HS-5 (cell line): ENCODE measurements around the gene SPATA2.

Experiments
- DNase-seq: peaks from one replicate; pipeline ENCODE4 v3.0.0-alpha.2; 2012; ENCODE audit warnings: low read depth

Gene SPATA2

GRCh38 chr20:49935746-49936152 lies 20.4 kb upstream of the SPATA2 start:
- DNase-seq = no peak

DNA sequence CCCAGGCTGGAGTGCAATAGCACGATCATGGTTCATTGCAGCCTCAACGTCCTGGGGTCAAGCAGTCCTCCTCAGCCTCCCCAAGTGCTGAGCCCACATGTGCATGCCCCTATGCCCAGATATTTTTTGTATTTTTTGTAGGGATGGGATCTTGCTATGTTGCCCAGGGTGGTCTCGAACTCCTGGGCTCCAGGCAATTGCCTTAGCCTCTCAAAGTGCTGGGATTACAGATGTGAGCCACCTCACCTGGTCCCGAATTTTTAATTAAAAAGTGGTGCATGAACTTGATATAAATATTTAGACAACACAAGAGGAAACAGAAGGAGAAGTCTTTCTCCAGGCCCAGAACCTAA lies 13.8 kb upstream of the SPATA2 start:
- no peak for DNase-seq

GRCh38 chr20:49928411-49929141 lies 13.2 kb upstream of the SPATA2 start:
- DNase-seq = peak; percentile 94

DNA sequence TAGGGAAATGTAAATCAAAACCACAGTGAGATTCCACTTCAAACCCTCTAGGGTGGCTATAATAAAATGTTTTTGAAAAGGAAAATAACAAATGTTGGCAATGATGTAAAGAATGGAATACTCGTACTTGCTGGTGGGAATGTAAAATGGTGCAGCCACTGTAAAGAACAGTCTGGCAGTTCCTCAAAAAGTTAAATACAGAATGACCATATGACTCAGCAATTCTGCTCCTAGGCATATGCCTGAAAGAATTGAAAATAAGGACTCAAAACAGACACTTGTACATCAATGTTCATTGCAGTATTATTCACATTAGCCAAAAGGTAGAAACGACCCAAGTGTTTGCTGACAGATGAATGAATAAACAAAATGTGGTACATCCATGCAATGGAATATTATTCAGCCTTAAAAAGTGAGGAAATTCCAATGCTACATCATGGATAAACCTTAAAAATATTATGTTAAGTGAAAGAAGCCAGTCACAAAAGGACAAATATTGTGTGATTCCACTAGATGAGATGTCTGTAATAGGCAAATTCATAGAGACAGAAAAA lies 10.6 kb upstream of the SPATA2 start:
- DNase-seq = no peak

- DNase-seq = no peak
These were observed 8.9 kb upstream of the SPATA2 start for GRCh38 chr20:49924247-49924646.

DNA sequence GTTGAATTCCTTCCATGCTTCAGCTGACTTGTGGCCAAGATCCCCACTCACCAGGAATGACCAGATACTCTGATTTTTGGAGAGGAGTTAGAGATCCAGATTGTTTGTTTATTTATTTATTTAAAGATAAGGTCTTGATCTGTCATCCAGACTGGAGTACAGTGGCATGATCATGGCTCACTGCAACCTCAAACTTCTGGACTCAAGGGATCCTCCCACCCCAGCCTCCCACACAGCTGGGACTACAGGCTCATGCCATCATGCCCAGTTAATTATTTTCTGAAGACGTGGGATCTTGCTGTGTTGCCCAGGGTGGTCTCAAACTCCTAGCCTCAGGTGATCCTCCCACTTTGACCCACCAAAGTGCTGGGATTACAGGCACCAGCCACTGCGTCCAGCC lies 4.1 kb upstream of the SPATA2 start:
- no peak for DNase-seq

- DNase-seq = no peak
These were observed 3.7 kb upstream of the SPATA2 start for GRCh38 chr20:49919009-49919408.

GRCh38 chr20:49918446-49918845 lies 3.1 kb upstream of the SPATA2 start:
- DNase-seq = no peak

DNA sequence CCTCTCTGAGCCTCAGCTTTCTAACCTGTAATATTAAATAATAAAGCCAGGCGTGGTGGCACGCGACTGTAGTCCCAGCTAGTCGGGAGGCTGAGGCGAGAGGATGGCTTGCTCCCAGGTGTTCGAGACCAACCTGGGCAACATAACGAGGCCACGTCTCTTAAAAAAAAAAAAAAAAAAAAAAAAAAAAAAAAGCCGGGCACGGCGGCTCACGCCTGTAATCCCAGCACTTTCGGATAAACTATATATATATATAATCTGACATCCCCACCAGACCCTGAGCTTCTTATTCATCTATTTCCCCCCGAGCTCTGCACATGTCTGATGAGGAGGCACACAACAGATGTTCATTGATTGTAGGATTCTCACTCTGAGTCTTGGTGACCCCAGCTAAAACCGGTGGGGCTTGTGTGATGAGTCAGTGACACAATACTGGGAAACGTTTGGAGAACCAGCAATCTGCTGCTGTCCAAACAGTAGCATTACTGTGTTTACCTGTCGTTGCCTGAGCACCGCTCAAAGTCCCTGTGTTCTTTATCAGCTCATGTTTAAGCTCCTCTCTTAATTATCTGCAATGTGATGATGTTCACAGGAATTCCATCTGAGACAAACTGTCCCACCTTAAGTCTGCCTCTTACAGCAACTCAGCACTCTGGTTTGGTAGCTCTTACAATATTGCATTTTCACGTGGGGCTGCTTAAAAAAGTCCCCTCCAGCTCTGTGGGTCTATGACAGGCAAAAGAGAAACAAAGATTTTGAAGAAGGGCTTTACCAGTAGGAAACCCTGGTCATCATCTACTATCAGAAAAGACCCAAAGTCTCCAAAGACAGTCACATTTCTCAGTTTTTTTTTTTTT lies 1.0 kb upstream of the SPATA2 start:
- DNase-seq = no peak

GRCh38 chr20:49915118-49915379 lies 280 bp downstream of the SPATA2 start:
- DNase-seq = no peak

GRCh38 chr20:49914310-49915117 lies 815 bp downstream of the SPATA2 start:
- no peak for DNase-seq

GRCh38 chr20:49913399-49914047 lies 1.8 kb downstream of the SPATA2 start:
- DNase-seq = no peak

DNA sequence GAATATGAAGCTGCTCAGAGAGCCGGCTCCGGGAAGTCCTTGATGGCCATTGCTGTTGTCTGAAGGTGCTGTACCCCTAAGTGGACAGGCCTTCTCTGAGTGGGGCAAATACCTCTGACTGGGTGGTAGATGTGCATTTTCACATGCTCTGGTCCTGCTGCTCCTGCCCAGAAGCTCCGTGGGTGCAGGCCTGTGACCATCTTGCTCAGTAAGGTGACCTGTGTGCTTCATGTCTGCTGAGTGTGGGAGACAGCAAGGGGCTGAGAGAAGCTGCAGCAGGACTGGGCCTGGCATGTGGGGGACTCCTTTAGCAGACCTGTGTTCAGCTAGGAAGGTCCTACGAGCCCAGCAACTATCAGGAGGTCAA lies 5.0 kb downstream of the SPATA2 start:
- no peak for DNase-seq

DNA sequence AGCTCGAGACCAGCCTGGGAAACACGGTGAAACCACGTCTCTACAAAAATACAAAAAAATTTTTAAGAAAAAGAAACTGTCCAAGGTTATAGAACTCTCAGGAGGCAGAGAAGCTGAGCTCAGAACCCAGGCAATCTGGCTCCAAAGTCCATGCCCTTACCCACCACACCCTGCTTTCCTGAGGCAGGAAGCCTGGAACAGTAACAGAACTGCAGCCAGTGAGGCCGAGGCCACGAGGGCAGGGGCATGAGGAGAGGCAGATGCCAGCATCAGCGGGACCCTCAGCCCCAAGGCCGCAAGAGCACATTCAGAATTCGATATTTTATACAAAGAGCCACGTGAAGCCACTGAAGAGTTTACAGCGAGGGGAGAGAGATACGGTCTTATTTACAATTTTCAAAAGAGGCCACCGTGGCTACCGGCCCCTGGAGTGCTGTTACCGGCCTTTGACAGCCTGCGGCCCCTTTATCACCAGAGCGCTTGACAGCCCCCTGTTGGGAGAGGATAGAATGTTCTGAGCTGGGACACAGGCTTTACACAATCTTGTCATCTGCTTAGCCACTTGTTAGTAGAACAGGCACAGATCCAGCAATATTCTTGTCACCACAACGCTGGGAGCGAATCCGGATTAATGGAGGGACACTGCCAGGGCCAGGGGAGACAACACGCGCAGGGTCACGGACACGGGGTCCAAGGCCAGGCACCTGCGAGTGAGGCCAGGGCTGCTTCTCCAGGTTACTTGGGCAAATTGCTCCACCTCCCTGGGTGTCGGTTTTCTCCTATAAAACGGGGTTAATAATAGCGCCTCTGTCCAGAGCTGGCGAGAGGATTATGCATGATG lies 5.6 kb downstream of the SPATA2 start:
- DNase-seq = no peak

DNA sequence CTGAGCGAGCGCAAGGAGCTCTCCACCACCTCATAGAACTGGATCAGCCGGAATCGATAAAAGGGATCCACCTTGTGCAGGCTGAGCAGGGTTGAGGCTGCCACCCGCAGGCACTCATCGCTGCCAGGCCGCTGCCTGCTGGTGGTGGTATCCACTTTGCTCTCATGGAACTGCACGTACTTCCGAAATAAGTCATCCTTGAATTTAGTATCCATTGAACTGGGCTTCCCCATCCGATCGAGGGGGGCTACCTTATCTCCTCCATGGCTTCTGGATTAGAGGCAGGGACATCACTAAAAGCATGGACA lies 7.1 kb downstream of the SPATA2 start:
- DNase-seq = no peak

- DNase-seq = no peak
These were observed 7.7 kb downstream of the SPATA2 start for GRCh38 chr20:49907405-49908257.

DNA sequence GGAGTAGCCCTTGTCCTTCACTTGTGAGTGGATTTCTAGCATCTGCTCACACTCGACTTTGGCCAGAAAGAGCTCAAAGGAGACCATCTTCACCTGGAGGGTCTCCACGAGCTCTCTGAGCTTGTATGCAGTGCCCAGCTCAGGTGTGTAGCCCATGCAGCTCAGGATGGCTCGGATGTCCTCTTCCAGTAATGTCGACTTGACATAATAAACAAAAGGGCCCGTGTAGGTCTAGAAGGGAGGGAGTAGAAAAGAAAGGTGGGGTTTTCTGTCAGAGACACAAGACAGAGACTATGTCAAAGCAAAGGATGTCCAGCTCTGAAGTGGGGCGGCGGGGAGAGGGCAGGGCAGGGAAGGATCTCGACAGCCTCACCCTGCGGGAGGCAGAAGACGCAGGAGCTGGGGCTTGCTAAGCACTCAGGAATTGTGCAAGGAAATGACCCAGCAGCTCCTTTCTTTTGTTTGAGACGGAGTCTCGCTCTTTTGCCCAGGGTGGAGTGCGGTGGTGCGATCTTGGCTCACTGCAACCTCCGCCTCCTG lies 8.6 kb downstream of the SPATA2 start:
- no peak for DNase-seq

DNA sequence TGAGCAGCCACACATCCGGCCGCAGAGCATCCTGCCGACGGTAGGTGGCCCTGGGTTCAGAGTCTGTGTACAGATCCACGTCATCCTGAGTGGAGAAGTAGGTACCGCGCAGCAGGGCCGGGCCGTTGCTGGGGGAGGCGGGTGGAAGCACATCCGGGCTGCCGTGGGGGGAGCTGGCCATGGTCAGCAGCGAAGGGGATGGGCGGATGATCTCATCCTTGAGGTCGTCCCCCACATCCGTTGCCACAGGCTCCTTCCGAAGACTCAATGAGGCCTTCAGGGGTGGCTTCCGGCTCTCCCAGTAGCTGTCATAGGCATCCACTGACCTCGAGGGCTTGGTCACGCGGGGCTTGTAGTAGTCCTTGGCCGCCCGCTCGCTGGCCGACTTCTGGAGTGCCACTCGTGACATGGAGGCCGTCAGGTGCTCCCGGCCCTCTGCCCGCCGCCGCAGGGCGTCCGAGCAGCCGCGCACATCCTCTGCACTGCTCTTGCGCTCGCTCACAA lies 9.2 kb downstream of the SPATA2 start:
- DNase-seq = no peak

DNA sequence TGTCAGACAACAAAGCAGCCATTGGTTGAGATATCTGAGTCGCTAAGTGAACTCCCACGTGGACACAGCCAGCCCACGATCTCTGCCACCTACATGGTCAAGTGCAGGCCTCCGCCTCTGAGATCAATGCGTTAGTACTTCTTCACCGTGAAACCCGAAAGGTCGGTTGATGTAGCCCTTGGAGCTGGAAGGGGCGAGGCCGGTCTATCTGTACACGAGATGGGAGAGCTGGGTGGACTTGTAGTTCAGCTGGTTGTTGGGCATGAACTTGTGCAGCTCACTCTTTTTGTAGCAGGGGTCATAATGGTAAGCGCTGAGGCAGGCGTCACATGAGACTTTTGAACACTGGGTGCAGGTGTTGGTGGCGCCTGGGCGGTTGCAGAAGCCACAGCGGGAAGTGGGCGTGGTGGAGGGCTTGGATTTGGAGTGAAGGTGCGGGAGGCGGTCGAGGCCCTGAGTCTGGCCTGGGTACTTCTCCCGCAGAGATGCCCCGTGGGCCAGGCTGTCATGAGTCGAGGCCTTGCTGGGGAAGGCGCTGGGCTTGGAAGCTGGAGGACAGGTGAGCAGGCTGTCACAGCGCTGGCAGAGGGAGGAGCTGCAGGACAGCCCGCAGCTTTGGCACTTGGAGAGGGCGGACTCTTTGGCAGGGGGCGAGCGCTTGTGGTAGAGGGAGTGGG lies 9.8 kb downstream of the SPATA2 start:
- DNase-seq = no peak
